Keratinocyte (primary cell): ENCODE data around the gene NXN. TPM values are rescaled to one million over a fixed set of nuclear protein-coding genes. Genes with fewer than 3 reads are reported as not detected.
"Not testable (repeated sequence)": the region's sequence is repeated elsewhere in the genome, so short reads cannot be mapped to it uniquely, and the experiment has no call there.

Source experiments
- DNase-seq: peaks from one replicate; pipeline ENCODE4 v3.0.0-alpha.2; 2011; ENCODE audit warnings: low read depth, missing footprints, low spot score
- FAIRE-seq: peaks from 2 replicates; lab custom pipeline; 2011; peaks lifted over from hg19 to GRCh38; lab: Jason Lieb, UNC
- H2AFZ ChIP-seq: 2 replicates; pipeline ENCODE4 v1.6.0; 2012; ENCODE audit warnings: low read length, control low read depth, inconsistent platforms; ENCODE audit not compliant: control insufficient read depth
- H3K27ac ChIP-seq: 2 replicates; pipeline ENCODE4 v1.5.1; 2011; ENCODE audit warnings: low read length; ENCODE audit not compliant: control insufficient read depth, insufficient read depth
- H3K27me3 ChIP-seq: 3 replicates; pipeline ENCODE4 v1.6.0; 2011; ENCODE audit warnings: low read length; ENCODE audit not compliant: control insufficient read depth, insufficient read depth; ENCODE audit errors: extremely low read depth
- H3K36me3 ChIP-seq, 2 experiments: 2 replicates in 1 of 2; 3 replicates in 1 of 2; pipeline ENCODE4 v1.5.1; 2011; ENCODE audit warnings: low read length in 2 of 2, mild to moderate bottlenecking in 1 of 2; ENCODE audit not compliant: control insufficient read depth in 2 of 2, insufficient read depth in 2 of 2; ENCODE audit errors: extremely low read depth in 1 of 2
- H3K4me1 ChIP-seq: 3 replicates; pipeline ENCODE4 v1.5.1; 2011; ENCODE audit warnings: low read length; ENCODE audit not compliant: control insufficient read depth, insufficient read depth; ENCODE audit errors: extremely low read depth
- H3K4me2 ChIP-seq: 3 replicates; pipeline ENCODE4 v1.6.0; 2011; ENCODE audit warnings: low read depth, low read length; ENCODE audit not compliant: control insufficient read depth, insufficient read depth; ENCODE audit errors: extremely low read depth
- H3K4me3 ChIP-seq, 3 experiments: fragments of 200-600 bp in 1 of 3; sonication (generic) in 1 of 3; 2 replicates in 2 of 3; 3 replicates in 1 of 3; pipeline ENCODE4 v1.5.1; 2011 to 2016; ENCODE audit warnings: low read length in 3 of 3, mild to moderate bottlenecking in 3 of 3, control low read depth in 2 of 3, inconsistent platforms in 1 of 3, low read depth in 1 of 3, mixed read lengths in 1 of 3, mixed run types in 1 of 3, moderate library complexity in 1 of 3; ENCODE audit not compliant: control insufficient read depth in 2 of 3, insufficient read depth in 2 of 3; ENCODE audit errors: extremely low read depth in 1 of 3
- H3K79me2 ChIP-seq: 2 replicates; pipeline ENCODE4 v1.6.0; 2012; ENCODE audit warnings: low read length; ENCODE audit not compliant: control insufficient read depth, insufficient read depth
- H3K9ac ChIP-seq: 3 replicates; pipeline ENCODE4 v1.6.0; 2011; ENCODE audit warnings: low read length; ENCODE audit not compliant: control insufficient read depth, insufficient read depth; ENCODE audit errors: extremely low read depth
- H3K9me1 ChIP-seq: 3 replicates; pipeline ENCODE4 v1.6.0; 2011; ENCODE audit warnings: low read length; ENCODE audit not compliant: control insufficient read depth, insufficient read depth; ENCODE audit errors: extremely low read depth
- H3K9me3 ChIP-seq: 2 replicates; pipeline ENCODE4 v1.5.1; 2012; ENCODE audit warnings: low read depth, low read length; ENCODE audit not compliant: control insufficient read depth
- H4K20me1 ChIP-seq: 3 replicates; pipeline ENCODE4 v1.6.0; 2011; ENCODE audit warnings: low read length; ENCODE audit not compliant: control insufficient read depth, insufficient read depth; ENCODE audit errors: extremely low read depth
- EZH2 ChIP-seq: IDR thresholded peaks from one replicate; pipeline ENCODE4 v1.6.1; 2012; ENCODE audit warnings: inconsistent platforms, mild to moderate bottlenecking, low read length, moderate library complexity
- dilution Hi-C: fragments of 300-500 bp; cut with MboI; formaldehyde crosslinking; loops from one replicate; pipeline ENCODE4 v1.7.0; 2020; ENCODE audit warnings: low sequenced_read_pairs; ENCODE audit not compliant: extremely low pct_ligation_motif_present
- polyA plus RNA-seq, 5 experiments: library from polyadenylated mRNA; depleted of rRNA in 3 of 5; stranded (reverse) in 3 of 5; stranded (forward) in 1 of 5; unstranded in 1 of 5; fragments of >200 nt; gene quantifications; 1 replicate in 1 of 5; 2 replicates in 3 of 5; 3 replicates in 1 of 5; pipeline versions ENCODE4 v1.2.1 to v1.2.3, GENCODE V29; 2011 to 2012; ENCODE audit warnings: missing spikeins in 2 of 5, low read depth in 1 of 5, low replicate concordance in 1 of 5
- TF ChIP-seq, protein P1 (sequence below), 3 experiments: IDR thresholded peaks in 1 of 3; conservative IDR thresholded peaks in 1 of 3; optimal IDR thresholded peaks in 1 of 3; 2 replicates in 2 of 3; 3 replicates in 1 of 3; pipeline versions ENCODE3 to v1.5.1; 2011; ENCODE audit warnings: low read length in 3 of 3, mild to moderate bottlenecking in 3 of 3, moderate library complexity in 2 of 3, control low read depth in 1 of 3, inconsistent platforms in 1 of 3; ENCODE audit not compliant: insufficient read depth in 2 of 3; ENCODE audit errors: extremely low read depth in 1 of 3

The NXN gene
- polyA plus RNA-seq, 1 donor (not counting 4 experiments of a cell fraction or from before 2014, with no cell fraction given), result 94.4 TPM

DNA sequence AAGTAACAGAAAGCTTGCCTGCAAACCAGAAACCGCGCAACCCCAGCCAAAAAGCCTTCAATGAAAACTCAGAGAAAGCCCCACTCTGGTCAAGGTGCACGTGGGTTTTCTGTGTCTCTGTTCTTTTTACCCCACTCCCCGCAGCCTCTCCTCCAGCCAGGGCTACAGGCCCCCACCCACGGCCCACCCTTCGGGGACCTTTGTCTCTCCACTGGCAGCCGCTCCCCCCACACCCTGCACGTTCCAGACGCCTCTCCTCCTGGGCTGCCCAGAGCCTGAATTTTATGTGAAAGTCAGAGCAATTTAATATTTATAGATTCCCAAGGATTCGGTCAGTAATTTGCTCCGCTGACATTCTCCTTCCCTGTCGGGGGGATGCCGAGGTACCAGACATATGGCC lies 173.2 kb downstream of the NXN start:
- H3K4me1 ChIP-seq, result no peaks in the 10 kb centered on the region
- no peak overlapping the region for H3K4me2 ChIP-seq
- peaks cover 19% of the 10 kb centered on the region for H3K79me2 ChIP-seq
- H3K36me3 ChIP-seq, result peaks cover 25 to 33% of the 10 kb centered on the region in 2 experiments
- no peaks in the 10 kb centered on the region for H3K27me3 ChIP-seq
- DNase-seq (no peak), FAIRE-seq (no peak)
- H3K4me3 ChIP-seq, result no peak overlapping the region
- TF ChIP-seq, protein P1, sequence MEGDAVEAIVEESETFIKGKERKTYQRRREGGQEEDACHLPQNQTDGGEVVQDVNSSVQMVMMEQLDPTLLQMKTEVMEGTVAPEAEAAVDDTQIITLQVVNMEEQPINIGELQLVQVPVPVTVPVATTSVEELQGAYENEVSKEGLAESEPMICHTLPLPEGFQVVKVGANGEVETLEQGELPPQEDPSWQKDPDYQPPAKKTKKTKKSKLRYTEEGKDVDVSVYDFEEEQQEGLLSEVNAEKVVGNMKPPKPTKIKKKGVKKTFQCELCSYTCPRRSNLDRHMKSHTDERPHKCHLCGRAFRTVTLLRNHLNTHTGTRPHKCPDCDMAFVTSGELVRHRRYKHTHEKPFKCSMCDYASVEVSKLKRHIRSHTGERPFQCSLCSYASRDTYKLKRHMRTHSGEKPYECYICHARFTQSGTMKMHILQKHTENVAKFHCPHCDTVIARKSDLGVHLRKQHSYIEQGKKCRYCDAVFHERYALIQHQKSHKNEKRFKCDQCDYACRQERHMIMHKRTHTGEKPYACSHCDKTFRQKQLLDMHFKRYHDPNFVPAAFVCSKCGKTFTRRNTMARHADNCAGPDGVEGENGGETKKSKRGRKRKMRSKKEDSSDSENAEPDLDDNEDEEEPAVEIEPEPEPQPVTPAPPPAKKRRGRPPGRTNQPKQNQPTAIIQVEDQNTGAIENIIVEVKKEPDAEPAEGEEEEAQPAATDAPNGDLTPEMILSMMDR (optimal IDR thresholded peaks at IDR 0.05 in 1 of 3, IDR thresholded peaks at IDR 0.05 in 1 of 3, conservative IDR thresholded peaks at IDR 0.05 in 1 of 3; ENCODE audit: extremely low read depth in 1 of 3, insufficient read depth in 2 of 3, low read length in 3 of 3), result no peak
- no peak for TF ChIP-seq EZH2
- dilution Hi-C loops, result no loop called here
- no peak overlapping the region for H3K27ac ChIP-seq
- H4K20me1 ChIP-seq, result peaks cover 4% of the 10 kb centered on the region
- no peaks in the 10 kb centered on the region for H3K9me3 ChIP-seq
- H3K9ac ChIP-seq, result no peak overlapping the region
- H2AFZ ChIP-seq, result no peak overlapping the region
- H3K9me1 ChIP-seq, result no peaks in the 10 kb centered on the region

DNA sequence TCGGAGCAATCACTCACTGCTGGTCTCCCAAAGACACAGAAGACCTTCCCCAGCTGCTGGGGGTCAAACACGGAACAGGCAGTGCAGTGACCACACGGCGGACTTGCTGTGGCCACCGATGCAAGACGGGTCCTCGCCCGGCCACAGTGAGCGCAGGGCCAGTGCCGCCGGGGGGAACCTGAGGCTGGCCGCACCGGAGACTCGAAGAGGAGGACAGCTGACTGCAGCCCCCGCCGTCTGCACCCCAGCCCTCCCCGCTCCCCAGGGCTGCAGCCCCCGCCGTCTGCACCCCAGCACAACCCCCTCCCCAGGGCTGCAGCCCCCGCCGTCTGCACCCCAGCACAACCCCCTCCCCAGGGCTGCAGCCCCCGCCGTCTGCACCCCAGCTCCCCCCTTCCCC lies 173.7 kb downstream of the NXN start:
- DNase-seq, H4K20me1 ChIP-seq, H3K9me3 ChIP-seq, dilution Hi-C loops, H3K4me3 ChIP-seq, H3K4me1 ChIP-seq, H3K4me2 ChIP-seq, H2AFZ ChIP-seq, FAIRE-seq, H3K9ac ChIP-seq, H3K27ac ChIP-seq, H3K27me3 ChIP-seq, H3K9me1 ChIP-seq: not testable (repeated sequence)
- peaks cover 25 to 34% of the 10 kb centered on the region in 2 experiments for H3K36me3 ChIP-seq
- H3K79me2 ChIP-seq, result peaks cover 16% of the 10 kb centered on the region
